HepG2 (cell line): ENCODE data around the gene RASSF4.

Experiments
- NCOR1 ChIP-seq: fragments of 200-600 bp; sonication (generic); IDR thresholded peaks from 2 replicates; pipeline ENCODE4 v1.7.0; 2017; ENCODE audit warnings: antibody characterized with exemption, low read length, borderline replicate concordance
- RAD21 ChIP-seq: fragments of 450-650 bp; formaldehyde crosslinking; IDR thresholded peaks from 2 replicates; pipeline ENCODE4 v1.5.0; 2020; ENCODE audit warnings: mild to moderate bottlenecking
- SMC3 ChIP-seq: IDR thresholded peaks from 2 replicates; pipeline ENCODE4 v1.6.1; 2011; ENCODE audit warnings: low read length, improper control_type of control experiment
- ZNF792 ChIP-seq: IDR thresholded peaks from 2 replicates; pipeline ENCODE4 v1.6.1; 2016
- TF ChIP-seq, protein P1 (sequence below): sonication (generic); formaldehyde crosslinking; IDR thresholded peaks from 2 replicates; pipeline ENCODE4 v1.5.0; 2020; ENCODE audit warnings: mild to moderate bottlenecking, missing genetic modification reagents, moderate library complexity

DNA sequence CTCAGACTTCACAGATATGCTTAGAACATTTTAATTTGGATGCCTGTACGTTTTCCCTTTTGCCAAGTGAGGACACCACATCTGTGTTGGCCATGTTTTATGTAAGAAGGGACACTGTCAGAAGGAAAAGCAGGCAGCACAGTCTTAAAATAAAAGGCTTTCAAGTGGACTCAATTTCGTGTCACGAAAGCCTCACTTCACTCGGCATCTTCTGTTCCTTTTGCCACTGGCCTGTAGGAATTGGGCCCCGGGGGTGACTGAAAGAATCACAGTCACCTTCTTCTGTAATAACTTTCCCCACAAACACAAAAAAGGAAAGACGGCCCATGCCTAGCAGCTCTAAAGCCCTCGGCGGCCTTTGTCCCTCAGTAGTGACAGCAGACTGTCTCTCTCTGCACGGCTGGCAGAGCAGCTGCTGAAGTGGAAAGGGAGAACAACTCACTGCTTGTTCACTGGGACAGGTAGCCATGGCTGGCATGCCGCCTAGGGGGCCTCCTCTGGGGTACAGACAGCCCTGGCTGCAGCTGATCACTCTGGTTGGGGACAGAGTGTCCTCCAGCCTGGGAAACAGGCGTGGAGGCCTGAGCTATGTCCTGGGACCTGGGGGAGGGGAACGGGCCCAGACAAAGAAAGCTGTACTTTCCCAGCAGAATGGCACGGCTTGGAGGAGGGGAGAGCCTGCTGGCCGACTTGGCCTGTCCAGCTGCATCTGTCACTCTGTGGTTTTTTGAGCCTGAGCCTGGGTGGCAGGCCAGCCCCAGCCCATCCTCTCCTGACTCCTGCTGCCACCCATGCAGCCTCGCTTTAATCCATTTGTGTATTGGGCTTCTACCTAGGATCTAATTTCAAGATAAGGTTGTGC lies 4.4 kb downstream of the RASSF4 start:
- TF ChIP-seq SMC3 = no peak
- 0 out of 2 replicates have a peak, but pooled peaks have one; percentile 34 for TF ChIP-seq NCOR1
- TF ChIP-seq ZNF792 (CRISPR knock-in tag) = peak; percentile 65; the same call in 1 of the 2 replicates
- TF ChIP-seq, protein P1, sequence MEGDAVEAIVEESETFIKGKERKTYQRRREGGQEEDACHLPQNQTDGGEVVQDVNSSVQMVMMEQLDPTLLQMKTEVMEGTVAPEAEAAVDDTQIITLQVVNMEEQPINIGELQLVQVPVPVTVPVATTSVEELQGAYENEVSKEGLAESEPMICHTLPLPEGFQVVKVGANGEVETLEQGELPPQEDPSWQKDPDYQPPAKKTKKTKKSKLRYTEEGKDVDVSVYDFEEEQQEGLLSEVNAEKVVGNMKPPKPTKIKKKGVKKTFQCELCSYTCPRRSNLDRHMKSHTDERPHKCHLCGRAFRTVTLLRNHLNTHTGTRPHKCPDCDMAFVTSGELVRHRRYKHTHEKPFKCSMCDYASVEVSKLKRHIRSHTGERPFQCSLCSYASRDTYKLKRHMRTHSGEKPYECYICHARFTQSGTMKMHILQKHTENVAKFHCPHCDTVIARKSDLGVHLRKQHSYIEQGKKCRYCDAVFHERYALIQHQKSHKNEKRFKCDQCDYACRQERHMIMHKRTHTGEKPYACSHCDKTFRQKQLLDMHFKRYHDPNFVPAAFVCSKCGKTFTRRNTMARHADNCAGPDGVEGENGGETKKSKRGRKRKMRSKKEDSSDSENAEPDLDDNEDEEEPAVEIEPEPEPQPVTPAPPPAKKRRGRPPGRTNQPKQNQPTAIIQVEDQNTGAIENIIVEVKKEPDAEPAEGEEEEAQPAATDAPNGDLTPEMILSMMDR (CRISPR knock-in tag) = peak; percentile 44
- peak; percentile 28; the same call in 1 of the 2 replicates for TF ChIP-seq RAD21 (CRISPR knock-in tag)
